TTC549 (cell line): ENCODE measurements around the gene SERTAD1.
"Not testable (repeated sequence)": the region's sequence is repeated elsewhere in the genome, so short reads cannot be mapped to it uniquely, and the experiment has no call there.

Experiments
- FAIRE-seq: peaks from 2 replicates; lab custom pipeline; 2012; peaks lifted over from hg19 to GRCh38; lab: Jason Lieb, UNC

Gene SERTAD1

DNA sequence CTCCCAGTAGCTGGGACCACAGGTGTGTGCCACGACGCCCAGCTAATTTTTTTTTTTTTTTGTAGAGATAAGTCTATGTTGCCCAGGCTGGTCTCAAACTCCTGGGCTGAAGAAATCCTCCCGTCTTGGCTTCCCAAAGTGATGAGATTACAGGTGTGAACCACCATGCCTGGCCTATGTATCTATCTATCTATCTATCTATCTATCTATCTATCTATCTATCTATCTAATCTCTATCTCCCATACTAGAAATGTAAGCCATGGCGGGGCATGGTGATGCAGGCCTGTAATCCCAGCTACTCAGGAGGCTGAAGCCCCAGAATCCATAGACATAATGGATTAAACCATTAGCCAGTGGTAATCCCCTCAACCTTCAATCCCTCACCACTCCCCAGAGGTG lies 24.9 kb upstream of the SERTAD1 start:
- no peak for FAIRE-seq

DNA sequence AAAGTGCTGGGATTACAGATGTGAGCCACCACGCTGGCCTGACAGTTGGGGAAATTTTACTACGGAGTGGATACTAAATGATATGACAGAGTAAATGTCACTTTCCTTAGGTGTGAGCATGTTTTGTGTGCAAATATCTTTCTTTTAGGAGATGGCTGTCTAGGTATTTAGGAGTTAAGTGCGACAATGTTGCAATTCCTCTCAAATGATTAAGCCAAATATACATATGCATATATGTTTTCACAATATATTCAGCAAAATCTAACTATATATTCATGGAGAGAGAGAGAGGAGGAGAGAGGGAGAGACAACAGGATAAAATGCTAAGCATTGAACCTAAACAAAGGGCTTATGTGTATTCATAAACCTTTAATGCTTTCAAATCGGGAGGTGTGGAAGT lies 23.7 kb upstream of the SERTAD1 start:
- no peak for FAIRE-seq

DNA sequence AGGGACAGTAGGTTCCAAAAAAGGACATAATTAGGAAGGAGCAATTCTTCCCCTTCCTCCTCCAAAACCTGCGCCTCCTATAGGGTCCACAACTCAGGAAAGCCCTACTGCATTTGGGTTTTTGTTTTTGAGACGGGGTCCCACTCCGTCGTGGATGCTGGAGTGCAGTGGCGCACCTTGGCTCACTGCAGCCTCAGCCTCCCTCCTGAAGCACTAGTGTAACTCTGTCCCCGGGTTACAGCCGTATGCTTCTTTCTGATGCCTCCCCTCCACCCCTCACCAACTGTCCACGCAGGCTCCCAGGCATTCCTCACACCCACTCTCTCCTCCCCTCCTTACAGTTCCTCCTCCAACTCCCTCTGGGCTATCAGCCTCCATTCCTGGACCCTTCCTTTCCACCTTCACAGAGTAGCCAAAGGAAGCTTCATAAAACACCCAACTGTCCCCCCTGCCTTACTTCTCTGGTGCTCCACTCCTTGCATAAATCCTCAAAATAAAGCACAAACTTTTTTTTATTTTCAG lies 20.5 kb upstream of the SERTAD1 start:
- no peak for FAIRE-seq

DNA sequence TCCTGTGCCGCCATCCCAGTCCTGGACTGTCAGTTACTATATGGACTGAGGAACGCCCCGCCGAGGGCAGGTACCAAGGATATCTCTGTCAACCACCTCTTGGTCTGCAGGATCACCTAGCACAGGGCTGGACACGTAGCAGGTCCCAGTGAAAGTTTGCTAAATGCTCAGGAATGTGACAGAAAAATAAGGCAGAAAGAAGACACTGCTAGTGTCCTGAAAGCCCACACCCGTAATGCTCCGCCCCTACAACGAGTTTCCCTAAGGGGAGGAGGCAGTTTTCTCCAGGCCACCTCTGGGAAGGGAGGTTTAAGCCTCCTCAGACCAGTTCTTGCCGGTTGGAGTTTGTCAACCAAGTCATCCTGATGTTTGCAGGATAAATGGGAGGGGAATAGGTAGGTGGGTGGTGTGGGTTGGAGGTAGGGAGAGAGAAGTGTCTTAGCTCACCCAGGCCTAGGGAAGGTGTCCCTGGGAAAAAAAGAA lies 20.0 kb upstream of the SERTAD1 start:
- no peak for FAIRE-seq

DNA sequence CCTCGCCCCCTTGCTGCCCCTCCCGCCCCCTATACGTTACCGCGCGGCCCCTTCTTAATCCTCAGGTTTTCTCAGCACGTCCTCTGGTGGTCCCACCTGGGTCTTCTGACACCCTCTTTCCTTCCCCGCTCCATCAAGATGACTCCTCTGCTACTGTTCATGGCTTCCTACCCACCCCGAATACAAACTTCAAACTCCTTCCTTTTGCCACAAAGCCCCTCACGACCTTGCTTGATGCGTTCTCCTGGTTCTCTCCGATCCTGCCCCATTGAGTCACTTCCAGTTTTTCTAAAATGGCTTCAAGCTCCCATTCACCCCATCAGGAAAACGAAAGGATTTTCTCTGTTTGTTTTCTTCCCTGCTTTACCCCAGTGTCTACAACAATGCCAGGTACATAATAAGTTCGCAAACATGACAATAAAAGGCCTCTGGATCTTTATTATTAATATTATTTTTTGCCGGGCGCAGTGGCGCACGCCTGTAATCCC lies 19.1 kb upstream of the SERTAD1 start:
- no peak for FAIRE-seq

DNA sequence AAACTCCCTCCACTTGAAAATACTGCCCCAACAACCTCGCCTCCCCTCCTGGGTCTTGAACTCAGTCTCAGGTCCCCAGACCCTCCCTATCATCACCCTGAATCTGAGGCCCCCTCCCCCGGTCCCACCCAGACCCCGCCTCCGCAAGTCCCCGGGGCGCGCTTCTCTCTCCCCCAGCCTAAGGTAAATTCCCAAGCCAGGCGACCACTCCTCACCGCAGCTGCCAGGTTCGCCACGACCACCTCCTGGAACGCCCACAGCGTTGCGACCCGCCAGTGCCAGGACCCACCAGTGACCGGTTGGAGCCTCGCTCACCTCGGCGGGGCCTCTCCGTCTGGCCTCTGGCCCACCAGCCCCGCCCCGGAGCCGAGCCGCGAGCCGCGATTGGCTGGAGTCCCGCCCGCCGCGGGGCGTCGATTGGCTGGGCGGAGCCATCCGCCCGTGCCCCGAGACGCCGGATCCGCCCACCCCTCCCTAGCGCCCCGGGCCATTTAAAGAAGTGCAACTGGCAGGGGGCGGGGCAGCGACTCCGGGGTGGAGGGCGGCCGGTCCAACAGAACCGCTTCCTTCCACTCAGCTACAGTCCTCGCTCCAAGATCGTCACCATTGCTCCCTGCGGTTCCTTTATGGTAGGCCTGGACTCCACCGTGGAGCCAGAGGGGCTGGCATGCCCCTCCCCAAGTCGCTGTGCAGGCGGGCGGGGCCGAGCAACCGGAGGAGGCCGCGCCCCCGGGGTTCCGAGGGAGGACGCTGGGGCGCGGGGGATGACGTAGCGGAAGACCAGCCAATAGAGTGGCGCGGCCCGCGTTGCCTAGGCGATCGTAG lies 18.4 kb upstream of the SERTAD1 start, which contains the start of gene SERTAD3:
Gene SERTAD3 (minus strand): TSS at position 336 of the 825 bp plus-strand sequence. CDS start 2,255 bp downstream, outside the sequence.
- FAIRE-seq, result no peak

DNA sequence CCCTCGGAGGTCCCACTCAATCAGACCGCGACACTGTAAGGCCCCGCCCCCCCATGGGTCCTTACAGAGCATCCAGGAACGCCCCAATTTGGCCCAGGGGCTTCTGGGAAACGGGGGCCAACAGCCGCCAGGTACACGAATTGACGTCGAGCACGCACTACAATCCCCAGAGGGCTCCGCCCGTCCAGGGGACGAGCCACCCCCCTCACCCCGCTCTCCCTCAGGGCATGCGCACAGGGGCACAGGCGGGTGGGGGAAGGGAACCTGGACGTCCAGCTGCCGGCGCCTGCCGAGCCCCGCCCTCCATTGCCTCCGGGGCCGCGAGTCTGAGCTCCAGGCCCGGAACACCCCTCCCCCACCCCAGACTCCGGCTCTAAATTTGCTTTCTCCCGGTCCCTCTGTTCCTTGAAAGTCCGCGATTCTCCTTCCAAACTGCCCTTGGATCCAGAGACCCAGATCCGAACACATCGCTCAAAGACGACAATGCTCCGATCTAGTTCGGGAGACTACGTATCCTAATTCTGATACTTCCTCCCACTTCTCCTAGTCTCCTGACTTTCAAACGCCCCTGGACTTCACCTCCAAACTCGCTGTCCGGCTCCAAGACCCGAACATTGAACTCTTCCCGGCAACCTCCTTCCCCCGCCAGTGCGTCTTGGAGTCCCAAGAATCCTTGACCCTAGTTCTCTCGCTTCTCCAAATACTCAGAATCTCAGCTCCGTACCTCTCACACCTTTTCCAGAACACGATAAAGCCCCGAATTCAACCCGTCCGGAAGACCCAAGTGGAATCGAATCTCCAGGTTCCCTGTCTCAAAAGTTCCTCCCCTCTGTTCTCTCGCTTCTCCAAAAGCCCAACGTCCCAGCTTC lies 17.6 kb upstream of the SERTAD1 start:
- FAIRE-seq, result peak; percentile 88

DNA sequence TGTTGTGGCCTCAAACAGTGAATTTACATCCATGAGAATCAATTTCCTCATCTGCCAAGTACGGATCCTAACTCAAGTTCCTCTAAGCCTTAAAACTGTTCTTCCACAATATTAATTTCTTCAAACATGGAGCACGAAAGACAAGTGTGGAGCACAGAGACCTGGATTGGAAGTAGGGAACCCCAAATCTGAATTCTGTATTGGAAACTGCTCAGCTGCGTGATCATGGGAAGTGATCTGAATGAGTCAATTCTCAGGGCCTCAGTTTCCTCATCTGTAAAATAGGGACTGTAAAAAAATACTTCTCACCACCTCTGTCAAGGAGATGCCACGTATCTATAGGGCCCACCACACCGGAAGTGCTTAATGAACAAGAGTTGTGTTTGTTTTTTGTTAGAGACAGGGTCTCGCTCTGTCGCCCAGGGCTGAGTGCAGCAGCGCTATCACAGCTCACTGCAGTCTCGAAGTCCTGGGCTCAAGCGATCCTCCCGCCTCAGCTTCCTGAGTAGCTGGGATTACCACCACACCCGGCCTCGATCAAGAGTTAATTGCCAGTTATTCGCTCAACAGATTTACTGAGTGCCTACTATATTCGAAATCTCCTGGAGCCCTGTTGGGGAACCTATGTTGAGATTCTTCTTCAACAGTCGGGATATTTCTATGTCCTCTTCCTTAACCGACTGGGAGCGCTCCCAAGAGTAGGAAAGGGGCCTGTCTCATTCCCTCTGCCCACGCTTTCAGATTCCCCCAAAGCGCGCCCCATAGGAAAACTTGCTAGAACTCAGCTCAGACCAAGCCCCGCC lies 16.7 kb upstream of the SERTAD1 start:
- no peak for FAIRE-seq

DNA sequence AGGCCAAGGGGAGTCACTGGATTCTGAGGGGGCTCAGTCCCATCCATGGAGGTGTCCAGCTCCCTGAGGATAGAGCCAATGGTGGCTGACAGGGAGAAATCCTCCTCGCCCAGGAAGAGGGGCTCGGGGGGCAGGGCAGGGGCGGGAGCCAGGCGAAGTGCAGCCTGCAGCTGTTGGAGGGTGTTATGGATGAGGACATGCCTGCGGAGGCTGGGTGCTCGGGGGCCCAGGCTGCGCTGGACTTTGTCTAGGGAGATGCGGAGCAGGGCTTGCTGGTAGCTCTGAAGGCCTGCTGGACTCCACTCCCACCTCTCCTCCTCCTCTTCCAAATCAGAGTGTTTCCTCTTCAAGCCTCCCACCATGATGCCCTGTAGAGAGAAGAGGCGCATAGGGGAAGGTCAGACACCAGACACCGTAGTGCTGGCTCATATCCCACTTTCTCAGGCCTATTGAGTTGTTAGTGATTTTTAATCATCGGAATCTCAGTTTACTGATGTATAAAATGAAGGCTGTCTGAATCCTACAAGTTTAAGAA lies 16.0 kb upstream of the SERTAD1 start:
- no peak for FAIRE-seq

DNA sequence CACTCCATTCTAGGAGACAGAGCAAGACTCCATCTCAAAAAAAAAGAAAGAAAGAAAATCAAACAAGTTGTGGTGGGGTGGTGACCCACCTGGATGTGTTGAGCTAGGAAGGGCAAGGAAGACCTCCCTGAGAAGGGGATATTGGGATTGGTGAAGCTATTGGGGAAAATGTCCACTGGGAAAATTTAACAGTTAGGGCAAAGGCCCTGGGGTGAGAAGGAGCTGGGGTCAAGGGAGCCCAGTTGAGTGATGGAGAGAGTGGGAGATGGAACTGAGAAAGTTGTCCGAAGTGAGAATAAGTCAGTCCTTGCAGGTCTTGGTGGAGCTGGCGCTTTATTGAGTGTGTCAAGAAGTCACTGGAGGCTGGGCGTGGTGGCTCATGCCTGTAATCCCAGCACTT lies 12.5 kb upstream of the SERTAD1 start:
- no peak for FAIRE-seq

DNA sequence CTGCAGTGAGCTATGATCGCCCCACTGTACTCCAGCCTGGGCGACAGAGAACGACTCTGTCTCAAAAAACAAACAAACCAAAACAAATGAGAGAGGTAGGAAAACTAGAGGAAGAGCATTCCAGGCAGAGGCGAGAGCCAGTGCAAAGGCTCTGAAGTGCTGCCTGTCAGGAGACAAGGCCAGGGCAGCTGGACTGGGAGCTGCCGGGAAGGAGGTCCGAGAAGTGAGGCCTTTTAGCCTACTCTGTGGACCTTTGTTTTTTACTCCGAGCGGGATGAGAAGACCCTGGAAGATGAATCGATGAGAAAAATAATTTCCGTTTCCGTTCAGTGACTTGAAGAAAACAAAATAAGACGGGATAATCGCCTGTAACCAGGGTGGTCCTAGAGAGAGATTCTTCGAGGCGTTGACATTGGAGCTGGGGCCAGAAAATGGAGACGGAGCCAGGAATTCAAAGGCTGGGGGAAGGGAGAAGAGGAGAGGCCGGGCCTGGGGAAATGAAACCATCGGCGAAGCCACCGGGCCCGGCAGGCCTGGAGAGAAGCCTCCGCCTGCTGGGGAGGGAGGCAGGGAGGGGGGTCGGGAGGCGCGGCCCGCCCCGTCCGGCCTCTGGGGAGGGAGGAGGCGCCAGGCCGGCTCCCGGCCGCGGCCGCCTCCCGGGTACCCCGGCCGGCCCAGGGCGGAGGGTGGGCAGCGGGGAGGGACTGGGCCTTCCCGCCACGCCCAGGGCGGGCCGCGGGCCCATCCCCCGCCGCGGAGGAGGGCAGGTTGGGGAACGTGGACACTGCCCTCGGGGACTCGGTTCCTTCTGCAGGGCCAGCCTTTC lies 7.8 kb upstream of the SERTAD1 start:
- FAIRE-seq, result no peak

DNA sequence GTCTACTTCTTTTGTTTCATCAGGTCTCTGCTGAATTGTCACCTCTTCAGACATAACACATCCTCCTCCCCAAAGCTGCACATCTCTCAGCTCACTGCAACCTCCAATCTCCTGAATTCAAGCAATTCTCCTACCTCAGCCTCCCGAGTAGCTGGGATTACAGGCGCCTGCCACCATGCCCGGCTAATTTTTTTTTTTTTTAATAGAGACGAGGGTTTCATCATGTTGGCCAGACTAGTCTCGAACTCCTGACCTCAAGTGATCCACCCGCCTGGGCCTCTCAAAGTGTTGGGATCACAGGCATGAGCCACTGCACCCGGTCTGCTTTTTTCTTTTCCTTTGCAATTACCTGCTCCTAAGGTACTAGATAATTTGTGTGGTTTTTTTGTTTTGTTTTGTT lies 7.0 kb upstream of the SERTAD1 start:
- not testable (repeated sequence) for FAIRE-seq

DNA sequence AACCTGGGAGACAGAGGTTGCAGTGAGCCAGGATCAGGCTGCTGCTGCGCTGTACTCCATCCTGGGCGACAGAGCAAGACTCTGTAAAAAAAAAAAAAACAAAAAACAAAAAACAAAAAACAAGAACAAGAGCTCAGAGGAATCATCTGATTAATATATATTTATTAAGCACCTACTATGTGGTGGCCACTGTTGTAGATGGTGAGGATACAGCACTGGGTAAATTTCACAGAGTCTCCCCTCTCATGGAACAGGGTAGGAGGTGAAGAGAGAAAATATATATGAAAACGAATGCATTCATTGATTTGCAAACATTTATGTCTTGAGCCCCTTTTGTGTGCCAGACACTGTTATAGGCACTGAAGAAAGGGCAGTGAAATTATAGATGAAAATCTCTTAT lies 5.9 kb upstream of the SERTAD1 start:
- no peak for FAIRE-seq

DNA sequence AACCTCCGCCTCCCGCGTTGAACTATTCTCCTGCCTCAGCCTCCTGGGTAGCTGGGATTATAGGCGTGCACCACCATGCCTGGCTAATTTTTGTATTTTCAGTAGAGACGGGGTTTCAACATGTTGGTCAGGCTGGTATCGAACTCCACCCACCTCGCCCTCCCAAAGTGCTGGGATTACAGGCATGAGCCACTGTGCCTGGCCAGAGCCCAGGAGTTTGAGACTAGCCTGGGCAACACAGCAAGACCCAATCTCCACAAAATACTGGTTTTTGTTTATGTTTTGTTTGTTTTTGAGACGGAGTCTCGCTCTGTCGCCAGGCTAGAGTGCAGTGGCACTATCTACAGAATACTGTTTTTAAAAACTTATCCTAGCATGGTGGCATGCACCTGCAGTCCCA lies 4.5 kb upstream of the SERTAD1 start:
- not testable (repeated sequence) for FAIRE-seq

DNA sequence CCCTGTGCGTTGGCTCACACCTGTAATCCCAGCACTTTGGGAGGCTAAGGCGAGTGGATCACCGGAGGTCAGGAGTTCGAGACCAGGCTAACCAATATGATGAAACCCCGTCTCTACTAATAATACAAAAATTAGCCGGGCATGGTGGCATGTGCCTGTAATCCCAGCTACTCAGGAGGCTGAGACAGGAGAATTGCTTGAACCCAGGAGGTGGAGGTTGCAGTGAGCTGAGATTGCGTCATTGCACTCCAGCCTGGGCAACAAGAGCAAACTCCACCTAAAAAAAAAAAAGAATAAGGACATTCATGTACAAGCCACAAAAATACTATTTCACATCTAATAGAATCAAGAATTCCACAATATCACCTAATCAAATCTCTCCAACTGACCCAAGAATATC lies 2.4 kb upstream of the SERTAD1 start:
- FAIRE-seq, result not testable (repeated sequence)

DNA sequence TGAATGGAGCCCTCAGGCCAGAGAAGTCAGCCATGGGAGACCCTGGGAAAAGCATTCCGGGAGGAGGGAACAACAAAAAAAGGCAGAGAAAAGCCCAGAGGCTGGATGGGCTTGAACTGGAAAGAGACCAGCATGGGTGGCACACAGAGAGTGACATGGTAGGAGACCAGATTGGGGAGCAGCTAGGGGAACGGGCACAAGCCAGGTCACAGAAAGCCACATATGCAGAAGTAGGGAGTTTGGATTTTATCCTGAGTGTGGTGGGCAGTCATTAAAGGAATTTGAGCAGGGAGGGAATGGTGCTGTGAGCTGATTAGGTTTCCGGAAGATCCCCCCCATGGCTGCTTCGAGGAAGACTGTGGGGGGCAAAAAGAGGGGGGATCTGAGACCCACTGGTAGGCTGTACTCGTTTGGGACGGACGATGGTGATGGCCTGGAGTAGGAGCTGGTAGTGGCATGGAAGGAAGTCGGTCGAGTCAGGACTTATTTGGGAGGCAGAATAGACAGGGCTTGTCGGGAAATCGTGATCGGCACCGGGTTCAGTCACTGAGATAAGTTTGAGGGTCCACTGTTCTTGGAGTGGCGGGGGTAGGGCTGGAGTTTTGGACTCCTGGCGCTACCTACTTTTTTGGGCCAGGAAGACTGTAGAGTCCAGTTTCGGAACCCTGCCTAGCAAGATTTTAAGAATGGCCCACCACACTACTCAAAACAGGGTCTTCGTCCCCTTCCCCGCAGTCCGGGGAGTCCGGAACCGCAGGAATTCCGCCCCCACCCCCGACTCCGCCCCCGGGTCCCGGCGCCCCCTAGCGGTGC lies 949 bp downstream of the SERTAD1 start:
- FAIRE-seq, result no peak

DNA sequence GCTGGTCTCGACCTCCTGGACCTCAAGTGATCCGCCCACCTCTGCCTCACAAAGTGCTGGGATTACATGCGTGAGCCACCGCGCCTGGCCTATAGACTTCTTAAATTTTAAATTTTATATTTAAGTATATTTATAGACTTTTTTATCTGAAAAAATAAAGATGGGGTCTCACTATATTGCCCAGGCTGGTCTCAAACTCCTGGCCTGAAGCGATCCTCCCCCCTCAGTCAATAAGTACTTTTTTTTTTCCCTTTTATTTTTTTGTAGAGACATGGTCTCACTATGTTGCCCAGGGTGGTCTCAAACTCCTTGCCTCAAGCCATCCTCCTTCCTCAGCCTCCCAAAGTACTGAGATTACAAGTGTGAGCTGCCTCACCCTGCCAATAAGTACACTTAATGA lies 1.9 kb downstream of the SERTAD1 start:
- FAIRE-seq, result no peak

DNA sequence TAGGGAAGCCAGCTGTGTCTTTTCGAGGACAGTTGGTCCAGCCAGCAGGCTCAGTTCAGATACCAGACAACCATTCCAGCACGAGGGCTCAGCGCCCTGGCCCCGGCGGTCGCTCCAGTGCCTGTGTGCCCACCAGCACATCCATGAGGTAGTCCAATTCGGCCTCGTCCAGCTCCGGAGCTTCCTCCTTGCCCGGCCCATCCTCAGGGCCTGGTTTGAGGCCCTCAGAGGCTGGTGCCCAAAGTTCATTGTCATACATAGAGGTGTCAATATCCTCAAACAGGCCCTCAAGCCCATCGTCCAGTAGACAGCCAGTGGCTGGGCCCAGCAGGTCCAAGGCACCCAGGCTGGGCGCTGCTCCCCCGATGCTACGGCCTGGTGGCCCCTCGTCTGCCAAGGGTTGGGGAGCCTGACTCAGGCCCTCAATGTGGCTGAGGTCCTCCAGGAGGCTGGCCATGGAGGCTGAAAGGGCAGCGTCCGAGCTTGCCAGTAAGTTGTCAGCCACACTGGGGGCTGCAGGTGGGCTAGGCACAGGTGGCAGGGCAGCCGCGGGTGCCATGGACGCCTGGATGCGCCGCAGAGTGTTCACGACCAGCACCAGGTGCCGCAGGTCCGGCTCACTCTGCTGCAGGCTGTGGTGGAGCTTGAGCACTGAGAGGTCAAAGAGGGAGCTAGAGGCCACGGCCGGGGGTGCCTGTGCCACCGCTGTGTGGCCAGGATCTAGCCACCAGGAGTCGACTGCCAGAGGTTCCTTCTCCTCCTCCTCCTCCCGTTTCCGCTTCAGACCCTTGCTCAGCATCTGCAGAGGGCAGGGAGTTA lies 2.8 kb downstream of the SERTAD1 start:
- FAIRE-seq, result no peak
